Liver (tissue), 3 donors: ENCODE data around the gene ERFL.

Experiments used
- FOXA1 ChIP-seq: IDR thresholded peaks from 2 replicates; pipeline ENCODE4 v1.6.1; 2016; ENCODE audit warnings: antibody characterized with exemption
- GABPA ChIP-seq, 2 donors: IDR thresholded peaks in 1 of 2; conservative IDR thresholded peaks in 1 of 2; 2 replicates each; pipeline ENCODE4 v1.6.1; 2016; ENCODE audit warnings: antibody characterized with exemption in 2 of 2, mild to moderate bottlenecking in 1 of 2, moderate library complexity in 1 of 2
- HNF4G ChIP-seq: IDR thresholded peaks from 2 replicates; pipeline ENCODE4 v1.6.1; 2016; ENCODE audit warnings: antibody characterized with exemption
- JUND ChIP-seq, 2 donors: IDR thresholded peaks; 2 replicates each; pipeline ENCODE4 v1.6.1; 2016; ENCODE audit warnings: antibody characterized with exemption in 2 of 2
- RAD21 ChIP-seq, 2 donors: IDR thresholded peaks; 2 replicates each; pipeline ENCODE4 v1.6.1; 2016; ENCODE audit warnings: antibody characterized with exemption in 2 of 2, mild to moderate bottlenecking in 2 of 2
- SP1 ChIP-seq: IDR thresholded peaks from 2 replicates; pipeline ENCODE4 v1.6.1; 2018; ENCODE audit warnings: antibody characterized with exemption, mild to moderate bottlenecking
- TAF1 ChIP-seq: conservative IDR thresholded peaks from 2 replicates; pipeline ENCODE4 v1.6.1; 2016; ENCODE audit warnings: antibody characterized with exemption, mild to moderate bottlenecking
- YY1 ChIP-seq: IDR thresholded peaks from 2 replicates; pipeline ENCODE4 v1.6.1; 2016; ENCODE audit warnings: antibody characterized with exemption, mild to moderate bottlenecking
- TF ChIP-seq, protein P1 (sequence below): fragments of 150-350 bp; IDR thresholded peaks from 2 replicates; pipeline ENCODE4 v1.5.1; 2017; ENCODE audit warnings: improper control_type of control experiment, low read depth, low read length; ENCODE audit not compliant: missing input control
- TF ChIP-seq, protein P2 (sequence below): IDR thresholded peaks from 2 replicates; pipeline ENCODE4 v1.6.1; 2016; ENCODE audit warnings: antibody characterized with exemption
- TF ChIP-seq, protein P3 (sequence below): IDR thresholded peaks from 2 replicates; pipeline ENCODE4 v1.6.1; 2016; ENCODE audit warnings: antibody characterized with exemption
- TF ChIP-seq, protein P4 (sequence below): IDR thresholded peaks from 2 replicates; pipeline ENCODE4 v1.6.1; 2016; ENCODE audit warnings: antibody characterized with exemption, mild to moderate bottlenecking
- donor health status: healthy.
- donor health status: healthy.

GRCh38 chr19:41936416-41936850 is 8.2 kb upstream of the ERFL start:
- TF ChIP-seq, protein P1, sequence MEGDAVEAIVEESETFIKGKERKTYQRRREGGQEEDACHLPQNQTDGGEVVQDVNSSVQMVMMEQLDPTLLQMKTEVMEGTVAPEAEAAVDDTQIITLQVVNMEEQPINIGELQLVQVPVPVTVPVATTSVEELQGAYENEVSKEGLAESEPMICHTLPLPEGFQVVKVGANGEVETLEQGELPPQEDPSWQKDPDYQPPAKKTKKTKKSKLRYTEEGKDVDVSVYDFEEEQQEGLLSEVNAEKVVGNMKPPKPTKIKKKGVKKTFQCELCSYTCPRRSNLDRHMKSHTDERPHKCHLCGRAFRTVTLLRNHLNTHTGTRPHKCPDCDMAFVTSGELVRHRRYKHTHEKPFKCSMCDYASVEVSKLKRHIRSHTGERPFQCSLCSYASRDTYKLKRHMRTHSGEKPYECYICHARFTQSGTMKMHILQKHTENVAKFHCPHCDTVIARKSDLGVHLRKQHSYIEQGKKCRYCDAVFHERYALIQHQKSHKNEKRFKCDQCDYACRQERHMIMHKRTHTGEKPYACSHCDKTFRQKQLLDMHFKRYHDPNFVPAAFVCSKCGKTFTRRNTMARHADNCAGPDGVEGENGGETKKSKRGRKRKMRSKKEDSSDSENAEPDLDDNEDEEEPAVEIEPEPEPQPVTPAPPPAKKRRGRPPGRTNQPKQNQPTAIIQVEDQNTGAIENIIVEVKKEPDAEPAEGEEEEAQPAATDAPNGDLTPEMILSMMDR = no peak
- TF ChIP-seq, protein P2, sequence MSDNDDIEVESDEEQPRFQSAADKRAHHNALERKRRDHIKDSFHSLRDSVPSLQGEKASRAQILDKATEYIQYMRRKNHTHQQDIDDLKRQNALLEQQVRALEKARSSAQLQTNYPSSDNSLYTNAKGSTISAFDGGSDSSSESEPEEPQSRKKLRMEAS = no peak
- TF ChIP-seq, protein P3, sequence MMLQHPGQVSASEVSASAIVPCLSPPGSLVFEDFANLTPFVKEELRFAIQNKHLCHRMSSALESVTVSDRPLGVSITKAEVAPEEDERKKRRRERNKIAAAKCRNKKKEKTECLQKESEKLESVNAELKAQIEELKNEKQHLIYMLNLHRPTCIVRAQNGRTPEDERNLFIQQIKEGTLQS = no peak
- no peak for TF ChIP-seq YY1
- TF ChIP-seq, protein P4, sequence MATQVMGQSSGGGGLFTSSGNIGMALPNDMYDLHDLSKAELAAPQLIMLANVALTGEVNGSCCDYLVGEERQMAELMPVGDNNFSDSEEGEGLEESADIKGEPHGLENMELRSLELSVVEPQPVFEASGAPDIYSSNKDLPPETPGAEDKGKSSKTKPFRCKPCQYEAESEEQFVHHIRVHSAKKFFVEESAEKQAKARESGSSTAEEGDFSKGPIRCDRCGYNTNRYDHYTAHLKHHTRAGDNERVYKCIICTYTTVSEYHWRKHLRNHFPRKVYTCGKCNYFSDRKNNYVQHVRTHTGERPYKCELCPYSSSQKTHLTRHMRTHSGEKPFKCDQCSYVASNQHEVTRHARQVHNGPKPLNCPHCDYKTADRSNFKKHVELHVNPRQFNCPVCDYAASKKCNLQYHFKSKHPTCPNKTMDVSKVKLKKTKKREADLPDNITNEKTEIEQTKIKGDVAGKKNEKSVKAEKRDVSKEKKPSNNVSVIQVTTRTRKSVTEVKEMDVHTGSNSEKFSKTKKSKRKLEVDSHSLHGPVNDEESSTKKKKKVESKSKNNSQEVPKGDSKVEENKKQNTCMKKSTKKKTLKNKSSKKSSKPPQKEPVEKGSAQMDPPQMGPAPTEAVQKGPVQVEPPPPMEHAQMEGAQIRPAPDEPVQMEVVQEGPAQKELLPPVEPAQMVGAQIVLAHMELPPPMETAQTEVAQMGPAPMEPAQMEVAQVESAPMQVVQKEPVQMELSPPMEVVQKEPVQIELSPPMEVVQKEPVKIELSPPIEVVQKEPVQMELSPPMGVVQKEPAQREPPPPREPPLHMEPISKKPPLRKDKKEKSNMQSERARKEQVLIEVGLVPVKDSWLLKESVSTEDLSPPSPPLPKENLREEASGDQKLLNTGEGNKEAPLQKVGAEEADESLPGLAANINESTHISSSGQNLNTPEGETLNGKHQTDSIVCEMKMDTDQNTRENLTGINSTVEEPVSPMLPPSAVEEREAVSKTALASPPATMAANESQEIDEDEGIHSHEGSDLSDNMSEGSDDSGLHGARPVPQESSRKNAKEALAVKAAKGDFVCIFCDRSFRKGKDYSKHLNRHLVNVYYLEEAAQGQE = no peak
- no peak for TF ChIP-seq TAF1
- no peak for TF ChIP-seq JUND (IDR thresholded peaks at IDR 0.05)
- no peak for TF ChIP-seq SP1
- no peak for TF ChIP-seq HNF4G
- TF ChIP-seq RAD21 (IDR thresholded peaks at IDR 0.05) = no peak
- TF ChIP-seq FOXA1 = no peak
- no peak for TF ChIP-seq GABPA (IDR thresholded peaks at IDR 0.05 in 1 of 2, conservative IDR thresholded peaks at IDR 0.05 in 1 of 2)
